Endothelial cell of umbilical vein (primary cell): ENCODE results near the gene ADAM11. TPM values are rescaled to one million over a fixed set of nuclear protein-coding genes. Genes with fewer than 3 reads are reported as not detected.

Experiments
- BruUV-seq: library from RNA; stranded (reverse); fragments of 400-500 nt; replicated peaks from 2 replicates; lab custom pipeline; 2021; lab: Mats Ljungman, UMichigan
- CTCF ChIA-PET: fragments of 300-600, 350-600 bp; sonication (Branson Sonifier 250); formaldehyde crosslinking; loops from one replicate; lab custom pipeline; 2021; ENCODE audit warnings: antibody characterized with exemption, inconsistent platforms; lab: Charles Lee
- POLR2A ChIA-PET: fragments of 300-600, 350-600 bp; sonication (Branson Sonifier 250); formaldehyde crosslinking; loops from one replicate; lab custom pipeline; 2021; ENCODE audit warnings: antibody characterized with exemption, inconsistent platforms; lab: Charles Lee
- DNase-seq: peaks from one replicate; pipeline ENCODE4 v3.0.0-alpha.2; 2011; ENCODE audit warnings: low read depth, low spot score
- FAIRE-seq: peaks from 2 replicates; lab custom pipeline; 2011; peaks lifted over from hg19 to GRCh38; lab: Jason Lieb, UNC
- H2AFZ ChIP-seq: 2 replicates; pipeline ENCODE4 v1.6.0; 2012; ENCODE audit warnings: low read depth, low read length, control low read depth, inconsistent platforms
- H3K27ac ChIP-seq: 2 replicates; pipeline ENCODE4 v1.5.1; 2011; ENCODE audit warnings: low read depth, mild to moderate bottlenecking, control low read depth, low read length, moderate library complexity; ENCODE audit not compliant: insufficient read depth
- H3K27me3 ChIP-seq, 2 experiments: 2 replicates each; pipeline versions ENCODE4 v1.6.0 to v1.6.1; 2011; ENCODE audit warnings: low read length in 2 of 2, mixed read lengths in 1 of 2; ENCODE audit not compliant: control insufficient read depth in 2 of 2, insufficient read depth in 2 of 2
- H3K36me3 ChIP-seq, 2 experiments: 2 replicates in 1 of 2; 3 replicates in 1 of 2; pipeline ENCODE4 v1.5.1; 2011; ENCODE audit warnings: low read length in 2 of 2, mild to moderate bottlenecking in 1 of 2, moderate library complexity in 1 of 2; ENCODE audit not compliant: control insufficient read depth in 2 of 2, insufficient read depth in 2 of 2; ENCODE audit errors: extremely low read depth in 1 of 2
- H3K4me1 ChIP-seq: 3 replicates; pipeline ENCODE4 v1.5.1; 2011; ENCODE audit warnings: mild to moderate bottlenecking, low read length; ENCODE audit not compliant: control insufficient read depth, insufficient read depth; ENCODE audit errors: extremely low read depth
- H3K4me2 ChIP-seq: 2 replicates; pipeline ENCODE4 v1.6.1; 2011; ENCODE audit warnings: low read length, control low read depth, mixed read lengths; ENCODE audit not compliant: insufficient read depth
- H3K4me3 ChIP-seq, 3 experiments: fragments of 200-600 bp in 1 of 3; sonication (generic), shearing (Covaris generic) in 1 of 3; replicated peaks in 1 of 3; 2 replicates each; pipeline ENCODE4 v1.5.1; 2011 to 2016; ENCODE audit warnings: control low read depth in 3 of 3, low read length in 3 of 3, mild to moderate bottlenecking in 2 of 3, inconsistent platforms in 1 of 3, low read depth in 1 of 3, moderate library complexity in 1 of 3; ENCODE audit not compliant: insufficient read depth in 1 of 3
- H3K79me2 ChIP-seq: 2 replicates; pipeline ENCODE4 v1.6.0; 2012; ENCODE audit warnings: low read length, inconsistent platforms; ENCODE audit not compliant: control insufficient read depth, insufficient read depth
- H3K9ac ChIP-seq: replicated peaks from 2 replicates; pipeline ENCODE3; 2011; ENCODE audit warnings: low read length, control low read depth; ENCODE audit not compliant: insufficient read depth; ENCODE audit errors: extremely low read depth
- H3K9me1 ChIP-seq: replicated peaks from 3 replicates; pipeline ENCODE4 v1.6.0; 2011; ENCODE audit warnings: mild to moderate bottlenecking, low read length; ENCODE audit not compliant: control insufficient read depth, insufficient read depth; ENCODE audit errors: extremely low read depth
- H3K9me3 ChIP-seq: replicated peaks from 2 replicates; pipeline ENCODE4 v1.5.1; 2012; ENCODE audit warnings: low read length, inconsistent platforms; ENCODE audit not compliant: control insufficient read depth, insufficient read depth
- H4K20me1 ChIP-seq: replicated peaks from 2 replicates; pipeline ENCODE3; 2011; ENCODE audit warnings: mild to moderate bottlenecking, low read length; ENCODE audit not compliant: control insufficient read depth, insufficient read depth; ENCODE audit errors: extremely low read depth
- CTCF ChIP-seq, 2 donors: IDR thresholded peaks; 1 replicate in 1 of 2; 2 replicates in 1 of 2; pipeline ENCODE4 v1.5.1; 2011; ENCODE audit warnings: low read length in 2 of 2, mild to moderate bottlenecking in 2 of 2, moderate library complexity in 2 of 2, control low read depth in 1 of 2, inconsistent platforms in 1 of 2, low read depth in 1 of 2; ENCODE audit not compliant: insufficient read depth in 1 of 2; ENCODE audit errors: extremely low read depth in 1 of 2
- EZH2 ChIP-seq: IDR thresholded peaks from 2 replicates; pipeline ENCODE4 v1.6.1; 2012; ENCODE audit warnings: borderline replicate concordance, low read depth, mild to moderate bottlenecking, moderate library complexity, low read length, inconsistent platforms; ENCODE audit not compliant: severe bottlenecking
- FOS ChIP-seq: IDR thresholded peaks from 2 replicates; pipeline ENCODE4 v1.6.1; 2011; ENCODE audit warnings: mild to moderate bottlenecking, low read length, moderate library complexity, borderline replicate concordance; ENCODE audit not compliant: insufficient read depth
- GATA2 ChIP-seq: IDR thresholded peaks from 2 replicates; pipeline ENCODE4 v1.7.0; 2011; ENCODE audit warnings: low read depth, mild to moderate bottlenecking, moderate library complexity, mixed read lengths, low read length; ENCODE audit not compliant: insufficient read length, insufficient read depth
- JUN ChIP-seq: IDR thresholded peaks from 2 replicates; pipeline ENCODE4 v1.6.1; 2011; ENCODE audit warnings: borderline replicate concordance, low read depth; ENCODE audit not compliant: insufficient read length, insufficient read depth
- MAX ChIP-seq: IDR thresholded peaks from 2 replicates; pipeline ENCODE4 v1.6.1; 2011; ENCODE audit not compliant: insufficient read depth, insufficient read length
- MYC ChIP-seq: IDR thresholded peaks from one replicate; pipeline ENCODE4 v1.6.1; 2011; ENCODE audit warnings: mild to moderate bottlenecking, low read depth, low read length
- POLR2A ChIP-seq: IDR thresholded peaks from 2 replicates; pipeline ENCODE4 v1.6.1; 2012; ENCODE audit warnings: low read depth, mild to moderate bottlenecking, control low read depth, low read length
- POLR2AphosphoS5 ChIP-seq: IDR thresholded peaks from 2 replicates; pipeline ENCODE4 v1.6.1; 2012; ENCODE audit warnings: low read depth, mild to moderate bottlenecking, control low read depth, low read length, moderate library complexity; ENCODE audit not compliant: insufficient read depth
- dilution Hi-C: fragments of 300-500 bp; cut with MboI; formaldehyde crosslinking; loops from one replicate; pipeline ENCODE4 v1.15.0; 2019; ENCODE audit warnings: low sequenced_read_pairs; ENCODE audit not compliant: extremely low pct_ligation_motif_present
- intact Hi-C: fragments of 100-400 bp; cut with micrococcal nuclease; formaldehyde crosslinking; loops from one replicate; pipeline ENCODE4 v1.10.0; 2022
- polyA plus RNA-seq, 4 experiments: library from polyadenylated mRNA; depleted of rRNA in 3 of 4; stranded (reverse) in 3 of 4; unstranded in 1 of 4; fragments of >200 nt; gene quantifications; 2 replicates each; pipeline versions ENCODE4 v1.2.1 to v1.2.3, GENCODE V29; 2011 to 2012; ENCODE audit warnings: missing spikeins in 1 of 4
- total RNA-seq: library from RNA; stranded (reverse); gene quantifications from 2 replicates; pipeline ENCODE4 v1.2.3, GENCODE V29; 2021

Gene ADAM11
- total and polyA plus RNA-seq, 2 donors (not counting 3 experiments of a cell fraction or from before 2014, with no cell fraction given): 0.71 to 1.1 TPM

- intact Hi-C loops (loop anchor here (10.0 kb wide), 1 partner anchor 202 kb away; no protein-coding TSS in a partner anchor), dilution Hi-C loops (no loop called here)
- no peak overlapping the region for H3K4me3 ChIP-seq
- H3K27me3 ChIP-seq: no peaks in the 10 kb centered on the region
- POLR2A ChIA-PET: interaction anchor here (0.6 kb wide), 2 partner anchors 170 to 592 kb away, joined by 4 to 8 read pairs; no protein-coding TSS in a partner anchor
- H3K9me1 ChIP-seq: no peaks in the 10 kb centered on the region
- no peaks in the 10 kb centered on the region for H3K9me3 ChIP-seq
- peaks cover 0 to 6% of the 10 kb centered on the region in 2 experiments for H3K36me3 ChIP-seq
- H2AFZ ChIP-seq: no peak overlapping the region
- no peaks in the 10 kb centered on the region for H4K20me1 ChIP-seq
- H3K27ac ChIP-seq: no peak overlapping the region
- no peak overlapping the region for H3K9ac ChIP-seq
- TF ChIP-seq EZH2 (no peak), FOS (no peak), GATA2 (no peak), POLR2A (no peak), POLR2AphosphoS5 (no peak), MAX (no peak), CTCF (IDR thresholded peaks at IDR 0.05; ENCODE audit: extremely low read depth in 1 of 2, insufficient read depth in 1 of 2, low read depth in 1 of 2, low read length in 2 of 2) (no peak), MYC (no peak), JUN (no peak)
- FAIRE-seq (peak; percentile 12), DNase-seq (peak; percentile 13)
- CTCF ChIA-PET: interaction anchor here (0.8 to 1.8 kb wide), 7 partner anchors 10 to 184 kb away, joined by 3 to 4 read pairs (median 3); no protein-coding TSS in a partner anchor
- no peak overlapping the region for H3K4me2 ChIP-seq
- no peaks in the 10 kb centered on the region for H3K79me2 ChIP-seq
- no peaks in the 10 kb centered on the region for H3K4me1 ChIP-seq
- BruUV-seq: no TSS peak
These were observed 22.1 kb upstream of the ADAM11 start for GRCh38 chr17:44736551-44737240.
